GM12891 (cell line): Measurements from ENCODE around the gene SMIM44.

Source experiments
- POLR2A ChIP-seq: IDR thresholded peaks from 2 replicates; pipeline ENCODE4 v1.6.1; 2011; ENCODE audit warnings: low read depth, low read length, control low read depth
- POLR2AphosphoS5 ChIP-seq: IDR thresholded peaks from 2 replicates; pipeline ENCODE4 v1.6.1; 2011; ENCODE audit warnings: low read depth, low read length, control low read depth
- SPI1 ChIP-seq: IDR thresholded peaks from 2 replicates; pipeline ENCODE4 v1.6.1; 2011; ENCODE audit warnings: low read depth, low read length, control low read depth

DNA sequence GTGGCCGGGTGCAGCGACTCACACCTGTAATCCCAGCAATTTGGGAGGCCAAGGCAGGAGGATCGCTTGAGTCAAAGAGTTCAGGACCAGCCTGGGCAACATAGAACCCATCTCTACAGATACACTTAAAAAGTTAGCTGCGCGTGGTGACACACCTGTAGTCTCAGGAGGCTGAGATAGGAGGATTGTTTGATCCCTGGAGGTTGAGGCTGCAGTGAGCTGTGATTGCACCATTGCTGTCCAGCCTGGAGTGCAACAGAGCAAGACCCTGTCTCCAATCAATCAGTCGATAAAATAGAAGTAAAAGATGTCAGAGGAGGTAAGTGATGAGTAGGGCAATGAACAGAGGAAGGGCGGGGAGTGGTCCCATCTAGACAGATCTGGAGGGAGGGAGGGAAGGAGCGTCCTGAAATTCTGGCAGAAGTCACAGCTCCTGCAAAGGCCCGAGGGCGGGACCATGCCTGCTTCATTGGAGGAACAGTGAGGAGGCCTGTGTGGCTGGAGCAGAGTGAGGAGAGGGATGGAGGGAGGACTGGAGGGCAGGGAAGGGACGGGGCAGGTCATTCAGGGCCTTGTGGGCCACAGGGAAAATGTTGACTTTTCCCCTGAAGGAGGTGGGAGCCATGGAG is 12.6 kb downstream of the SMIM44 start:
- no peak for TF ChIP-seq POLR2A
- TF ChIP-seq POLR2AphosphoS5: no peak
- no peak for TF ChIP-seq SPI1
